ENCODE results near the gene CILP.
"Not testable (repeated sequence)": the region's sequence is repeated elsewhere in the genome, so short reads cannot be mapped to it uniquely, and the experiment has no call there.

The CILP gene, protein sequence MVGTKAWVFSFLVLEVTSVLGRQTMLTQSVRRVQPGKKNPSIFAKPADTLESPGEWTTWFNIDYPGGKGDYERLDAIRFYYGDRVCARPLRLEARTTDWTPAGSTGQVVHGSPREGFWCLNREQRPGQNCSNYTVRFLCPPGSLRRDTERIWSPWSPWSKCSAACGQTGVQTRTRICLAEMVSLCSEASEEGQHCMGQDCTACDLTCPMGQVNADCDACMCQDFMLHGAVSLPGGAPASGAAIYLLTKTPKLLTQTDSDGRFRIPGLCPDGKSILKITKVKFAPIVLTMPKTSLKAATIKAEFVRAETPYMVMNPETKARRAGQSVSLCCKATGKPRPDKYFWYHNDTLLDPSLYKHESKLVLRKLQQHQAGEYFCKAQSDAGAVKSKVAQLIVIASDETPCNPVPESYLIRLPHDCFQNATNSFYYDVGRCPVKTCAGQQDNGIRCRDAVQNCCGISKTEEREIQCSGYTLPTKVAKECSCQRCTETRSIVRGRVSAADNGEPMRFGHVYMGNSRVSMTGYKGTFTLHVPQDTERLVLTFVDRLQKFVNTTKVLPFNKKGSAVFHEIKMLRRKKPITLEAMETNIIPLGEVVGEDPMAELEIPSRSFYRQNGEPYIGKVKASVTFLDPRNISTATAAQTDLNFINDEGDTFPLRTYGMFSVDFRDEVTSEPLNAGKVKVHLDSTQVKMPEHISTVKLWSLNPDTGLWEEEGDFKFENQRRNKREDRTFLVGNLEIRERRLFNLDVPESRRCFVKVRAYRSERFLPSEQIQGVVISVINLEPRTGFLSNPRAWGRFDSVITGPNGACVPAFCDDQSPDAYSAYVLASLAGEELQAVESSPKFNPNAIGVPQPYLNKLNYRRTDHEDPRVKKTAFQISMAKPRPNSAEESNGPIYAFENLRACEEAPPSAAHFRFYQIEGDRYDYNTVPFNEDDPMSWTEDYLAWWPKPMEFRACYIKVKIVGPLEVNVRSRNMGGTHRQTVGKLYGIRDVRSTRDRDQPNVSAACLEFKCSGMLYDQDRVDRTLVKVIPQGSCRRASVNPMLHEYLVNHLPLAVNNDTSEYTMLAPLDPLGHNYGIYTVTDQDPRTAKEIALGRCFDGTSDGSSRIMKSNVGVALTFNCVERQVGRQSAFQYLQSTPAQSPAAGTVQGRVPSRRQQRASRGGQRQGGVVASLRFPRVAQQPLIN

DNA sequence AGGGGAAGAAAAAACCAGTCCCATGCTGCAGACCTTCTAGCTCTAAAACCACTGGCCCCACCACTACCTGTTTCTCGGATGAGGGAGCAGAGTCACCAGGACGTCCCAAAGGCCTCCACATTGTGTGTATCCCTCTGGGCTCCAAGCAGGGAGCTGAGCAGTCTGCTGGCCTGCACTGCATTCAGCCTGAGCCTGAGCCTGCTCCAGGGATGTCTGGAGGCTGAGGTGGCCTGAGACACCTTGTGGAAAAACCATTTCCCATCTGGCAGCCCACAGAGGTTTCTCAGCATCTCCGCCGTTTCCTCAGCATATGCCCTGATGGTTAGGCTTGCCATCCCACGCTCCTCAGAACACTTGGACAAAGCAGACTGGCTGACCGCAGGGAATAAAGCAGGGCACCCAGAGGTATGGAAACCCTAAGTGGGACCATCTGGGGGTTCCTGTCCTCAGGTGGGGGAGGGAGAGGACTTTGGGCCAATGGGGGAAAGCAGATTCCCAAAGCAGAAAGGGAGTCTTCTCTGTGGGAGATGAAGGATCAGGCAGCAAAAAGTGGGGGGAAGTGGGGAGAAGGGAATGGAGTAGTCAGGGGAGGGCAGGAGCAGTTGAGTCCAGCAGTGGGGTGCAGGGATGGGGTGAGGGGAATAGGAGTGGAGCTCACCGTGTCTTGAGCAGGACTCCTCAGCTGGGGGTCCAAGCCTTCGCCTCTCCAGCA, at the start of gene CILP:
Gene CILP (minus strand): TSS at position 704 of the 712 bp plus-strand sequence. CDS start 1,718 bp downstream, outside the sequence.
- no peak for DNase-seq (ENCODE audit: low read depth)

DNA sequence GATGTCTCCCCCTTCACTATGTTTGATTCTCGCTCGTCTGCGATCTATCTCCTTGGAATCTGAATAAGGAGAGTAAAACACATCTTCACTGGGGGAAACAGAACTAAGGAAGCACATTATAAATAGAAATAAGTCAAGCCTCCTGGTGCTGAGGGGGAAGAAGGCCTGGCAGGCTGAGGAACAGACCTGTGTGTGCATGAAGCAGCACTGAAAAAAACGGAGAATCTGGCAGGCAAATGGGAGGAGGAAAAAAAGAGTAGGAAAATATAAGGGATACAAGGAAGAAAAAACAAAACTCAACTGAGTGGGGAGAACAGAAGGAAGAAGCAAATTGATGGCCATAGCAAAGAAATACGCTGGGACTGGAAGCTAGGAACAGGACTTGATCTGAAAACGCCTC, 49.7 kb upstream of the CILP start:
- no peak for DNase-seq (ENCODE audit: low read depth)

DNA sequence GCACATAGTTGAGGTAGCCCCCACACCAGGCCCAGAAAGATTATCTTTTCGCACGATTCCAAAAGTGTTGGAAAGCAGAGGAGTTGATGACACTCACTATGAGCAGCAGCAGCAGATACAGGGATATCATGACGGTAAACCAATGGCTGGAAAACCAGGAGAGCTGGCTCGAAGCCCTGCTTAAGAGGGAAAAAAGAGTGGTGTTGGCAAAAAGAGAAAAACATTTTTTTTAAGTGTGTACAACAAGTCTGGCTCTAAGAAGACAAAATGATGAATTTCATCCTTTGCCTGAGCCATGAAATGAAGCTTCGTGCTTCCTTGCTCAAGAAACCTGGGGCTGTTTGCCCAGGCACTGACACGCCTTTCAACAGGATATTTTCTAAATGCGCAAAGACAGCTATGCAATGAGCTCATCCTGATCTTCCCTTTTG, 48.1 kb upstream of the CILP start:
- no peak for DNase-seq (ENCODE audit: low read depth)

DNA sequence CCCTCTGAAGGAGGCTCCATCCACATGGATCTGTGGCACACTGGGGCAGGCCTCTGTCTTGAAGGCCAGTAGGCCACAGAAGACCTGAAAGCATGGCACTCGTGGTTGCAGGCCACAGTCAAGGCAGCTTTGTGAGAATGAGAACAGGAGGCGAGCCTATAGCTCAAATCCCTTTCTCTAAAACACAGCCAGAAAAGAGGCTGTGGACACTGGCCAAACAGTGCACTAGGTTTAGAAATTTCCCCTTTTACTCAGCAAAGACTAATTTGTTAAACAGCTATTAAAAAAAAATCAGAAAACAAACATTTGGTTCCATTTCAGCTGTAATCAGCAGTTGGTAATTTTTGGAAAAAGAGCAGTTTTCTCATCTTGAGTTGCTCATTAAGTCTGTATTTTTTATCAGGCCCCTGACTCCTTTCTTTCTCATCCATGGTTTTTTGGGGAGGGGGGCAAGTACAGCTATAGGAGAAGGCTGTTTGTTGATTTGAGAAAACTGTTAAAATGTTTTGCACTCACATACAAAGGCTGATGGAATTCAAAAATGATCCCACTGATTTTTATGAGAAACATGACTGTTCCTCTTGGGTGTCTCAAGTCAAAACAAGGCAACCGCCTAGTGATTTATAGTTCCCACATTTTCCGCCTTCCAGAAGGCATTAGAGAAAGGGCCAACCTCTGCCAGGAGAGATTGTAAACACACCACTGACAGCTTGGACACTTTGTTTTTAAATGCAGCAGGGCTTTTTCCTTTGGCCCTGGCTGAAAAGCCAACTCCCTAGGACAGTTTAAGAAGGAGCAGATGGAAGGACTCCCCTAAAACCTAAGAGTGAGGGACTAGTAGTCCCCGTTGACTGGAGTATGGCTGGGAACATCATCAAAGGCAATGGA, 47.3 kb upstream of the CILP start:
- no peak for DNase-seq (ENCODE audit: low read depth)

DNA sequence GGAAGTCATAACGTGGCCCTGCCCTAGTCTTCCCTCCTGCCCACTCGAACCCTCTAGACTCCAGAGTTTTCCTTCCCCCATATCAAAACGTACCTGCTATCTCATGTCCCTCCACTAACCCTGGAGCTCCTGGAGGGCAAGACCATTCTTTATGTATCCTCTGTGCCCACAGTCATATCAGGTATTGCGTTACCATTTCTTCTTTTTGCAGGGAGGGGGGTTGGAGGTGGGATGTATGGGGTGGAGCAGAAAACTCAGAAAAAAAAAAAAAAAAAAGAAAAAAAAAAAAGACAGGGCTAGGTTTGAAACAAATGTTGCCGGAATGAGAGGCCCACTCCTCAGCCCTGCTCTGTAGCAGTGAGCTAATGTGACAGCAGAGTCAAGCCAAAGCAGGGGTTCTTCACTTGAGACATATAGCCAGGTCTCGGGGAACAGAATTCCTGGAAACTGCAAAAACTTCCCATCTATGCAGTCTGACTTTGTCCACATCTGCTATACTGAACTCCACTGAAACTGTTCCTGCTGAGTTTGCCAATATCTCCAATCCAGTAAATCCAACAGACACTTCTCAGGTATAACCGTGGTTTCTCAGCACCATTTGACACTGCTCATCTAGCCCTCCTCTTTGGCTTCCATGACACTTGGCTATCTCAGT, 44.3 kb upstream of the CILP start:
- no peak for DNase-seq (ENCODE audit: low read depth)

DNA sequence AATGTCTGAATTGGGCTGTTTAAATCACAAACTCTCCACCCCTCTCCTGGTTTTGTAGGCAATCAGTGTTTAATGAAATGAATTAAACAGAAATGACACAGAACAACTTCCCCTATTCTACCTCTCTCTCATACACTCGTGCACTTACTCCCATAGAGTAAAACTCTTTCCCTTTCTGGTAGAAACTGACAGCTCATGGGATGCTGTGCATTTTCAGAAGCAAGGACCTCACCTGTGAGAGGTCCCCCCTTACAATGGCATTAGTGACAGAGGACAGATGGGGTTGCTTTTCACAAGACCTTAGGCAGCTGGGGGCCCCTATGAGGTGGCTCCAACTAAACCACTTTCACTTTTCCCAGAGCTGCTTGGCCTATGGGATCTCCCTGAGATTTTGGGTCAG, 43.5 kb upstream of the CILP start:
- DNase-seq (ENCODE audit: low read depth) = no peak

DNA sequence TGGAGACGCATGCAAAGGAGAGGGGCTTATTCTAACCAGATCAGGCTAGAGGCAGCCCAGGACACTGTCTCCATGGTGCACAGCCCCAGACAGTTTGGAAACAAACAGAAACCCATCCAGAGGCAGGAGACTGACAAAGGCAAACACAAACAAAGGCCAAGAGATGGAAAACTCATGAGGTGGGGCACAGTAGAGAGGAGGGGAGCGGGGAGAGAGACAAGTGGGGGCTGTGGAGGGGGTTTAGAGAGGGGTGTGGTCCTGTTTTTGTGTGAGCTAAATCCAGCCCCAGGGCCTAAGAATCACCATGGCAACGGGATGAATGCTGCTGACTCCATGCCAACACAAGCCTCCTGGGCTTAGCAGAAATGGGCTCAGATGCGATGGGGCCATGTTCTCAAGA, 43.1 kb upstream of the CILP start:
- no peak for DNase-seq (ENCODE audit: low read depth)

DNA sequence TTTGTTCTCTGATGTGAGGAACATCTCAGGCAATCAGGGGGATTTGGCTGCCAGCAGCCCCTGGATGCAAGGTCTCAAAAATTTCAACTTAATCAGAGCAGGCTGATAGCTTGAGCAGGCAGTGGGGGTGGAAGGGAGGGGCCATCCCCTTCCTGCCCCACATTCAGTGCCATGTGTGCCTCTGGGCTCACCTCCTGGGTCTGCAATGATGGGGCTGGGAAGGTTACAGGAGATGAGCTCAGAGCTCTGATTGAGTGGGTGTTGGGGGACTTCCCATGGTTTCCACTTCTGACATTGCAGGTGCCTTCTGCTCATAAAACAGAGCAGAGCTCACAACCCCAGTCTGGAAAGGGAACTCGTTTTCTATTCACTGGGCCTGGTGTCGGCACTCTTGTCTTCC, 38.4 kb upstream of the CILP start:
- no peak for DNase-seq (ENCODE audit: low read depth)

DNA sequence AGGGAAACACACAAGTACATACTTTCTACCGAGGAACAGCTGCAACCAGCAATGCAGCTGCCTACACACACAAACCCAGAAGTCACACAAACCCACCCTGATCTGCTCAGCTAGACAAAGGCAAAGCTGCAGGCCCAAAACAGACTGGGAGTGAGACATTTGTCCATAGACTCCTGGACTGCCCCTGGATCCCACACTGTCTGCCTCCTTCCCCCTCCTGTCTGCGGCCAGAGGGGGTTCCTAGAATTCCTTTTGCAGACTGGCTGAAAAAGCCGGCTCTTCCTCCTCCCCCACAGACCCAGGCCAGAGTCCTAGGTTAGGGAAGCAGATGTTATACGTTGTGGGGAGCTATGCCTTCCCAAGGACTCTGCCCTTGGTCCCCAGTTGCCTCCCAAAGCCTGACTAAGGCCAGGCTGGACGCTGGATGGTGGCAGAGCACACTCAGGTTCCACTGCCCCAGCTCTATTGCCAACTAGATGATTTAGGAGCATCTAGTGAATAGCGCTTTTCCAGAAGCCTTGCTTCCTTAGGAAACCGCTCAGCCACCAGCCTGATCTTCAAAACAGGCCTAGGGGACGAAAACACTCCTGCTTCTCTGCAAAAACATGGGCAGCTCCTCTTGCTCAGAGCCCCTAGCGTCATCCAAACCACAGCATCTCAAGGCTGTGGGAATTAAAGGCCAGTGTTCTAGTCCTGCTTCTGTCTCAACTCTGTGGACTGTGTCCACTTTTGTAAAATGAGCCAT, 37.4 kb upstream of the CILP start:
- DNase-seq (ENCODE audit: low read depth) = no peak

DNA sequence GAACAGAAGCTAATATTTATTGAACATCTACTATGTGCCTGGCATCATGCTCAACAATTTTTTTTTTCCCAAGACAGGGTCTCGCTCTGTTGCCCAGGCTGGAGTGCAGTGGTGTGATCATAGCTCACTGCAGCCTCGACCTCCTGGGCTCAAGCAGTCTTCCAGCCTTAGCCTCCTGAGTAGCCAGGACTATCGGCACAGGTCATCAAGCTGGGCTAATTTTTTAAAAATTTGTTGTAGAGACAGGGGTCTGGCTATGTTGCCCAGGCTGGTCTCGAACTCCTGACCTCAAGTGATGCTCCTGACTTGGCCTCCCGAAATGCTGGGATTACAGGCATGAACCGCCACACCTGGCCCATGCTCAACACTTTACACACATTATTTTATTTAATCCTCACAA, 35.7 kb upstream of the CILP start:
- no peak for DNase-seq (ENCODE audit: low read depth)

DNA sequence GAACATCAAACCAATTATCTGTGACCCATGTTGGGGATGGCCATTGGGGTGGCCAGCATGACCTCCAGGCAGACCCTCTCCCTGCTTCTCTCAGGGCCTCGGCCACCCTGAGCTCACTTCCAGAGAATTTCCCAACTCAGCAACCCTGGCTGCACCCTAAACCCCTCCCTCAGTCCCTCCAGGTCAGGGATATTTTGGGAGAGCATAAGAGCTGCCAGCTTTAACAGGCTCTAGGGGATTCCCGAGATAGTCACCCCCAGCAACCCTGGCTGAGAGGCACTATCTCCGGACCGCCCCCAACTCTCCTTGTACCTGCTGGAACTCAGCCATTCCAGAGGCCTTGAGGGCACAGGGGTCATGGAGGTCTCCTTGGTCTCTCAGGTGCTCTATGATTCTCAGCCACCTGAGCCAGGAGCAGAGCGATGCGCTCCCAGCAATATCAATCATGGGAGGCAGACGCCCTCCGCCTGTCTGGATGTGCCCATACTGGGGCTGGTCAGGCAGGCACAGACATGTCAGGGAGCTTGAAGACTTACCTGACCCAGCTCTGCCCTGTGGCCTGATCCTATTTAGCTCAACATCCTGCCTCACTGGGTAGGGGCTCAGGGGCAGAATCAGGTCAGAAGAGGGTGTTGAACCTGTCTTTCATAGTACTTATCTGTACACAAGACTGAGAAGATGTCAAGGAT, 34.9 kb upstream of the CILP start:
- DNase-seq (ENCODE audit: low read depth) = no peak

DNA sequence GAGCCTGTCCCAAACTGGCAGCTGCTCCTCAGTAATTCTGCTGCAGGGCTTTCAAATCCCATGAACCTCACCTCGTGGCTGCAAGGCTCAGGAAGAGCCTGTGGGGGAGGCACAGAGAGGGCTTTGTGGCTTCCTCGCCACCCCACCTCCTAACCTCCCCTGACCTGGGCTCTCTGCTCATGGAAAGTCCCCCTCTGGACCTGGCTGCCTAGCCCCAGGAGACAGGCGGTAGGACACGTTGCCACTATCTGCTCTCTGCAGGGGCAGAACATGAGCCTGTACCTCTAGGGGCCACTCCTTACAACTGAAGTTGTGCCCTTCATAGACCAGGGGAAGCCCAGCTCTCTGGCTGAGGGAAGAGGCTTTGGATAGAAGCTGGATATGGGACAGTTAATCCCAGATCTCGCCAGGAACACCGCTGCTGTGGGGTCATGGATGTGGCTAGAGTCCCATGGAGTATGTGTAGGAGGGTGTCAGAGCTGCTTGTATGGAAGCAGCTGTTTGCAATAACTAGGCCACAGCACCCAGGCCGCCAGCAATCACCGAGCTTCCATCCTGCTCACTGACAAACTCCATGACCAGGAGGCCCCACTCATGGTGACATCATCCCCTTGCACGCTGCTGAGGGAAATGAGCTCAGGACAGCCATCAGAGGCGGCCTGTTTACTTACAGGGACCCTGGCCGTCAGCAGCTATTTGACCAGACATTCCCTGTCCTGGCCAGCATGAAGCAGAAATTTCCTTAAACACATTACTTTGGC, 34.0 kb upstream of the CILP start:
- DNase-seq (ENCODE audit: low read depth) = no peak

DNA sequence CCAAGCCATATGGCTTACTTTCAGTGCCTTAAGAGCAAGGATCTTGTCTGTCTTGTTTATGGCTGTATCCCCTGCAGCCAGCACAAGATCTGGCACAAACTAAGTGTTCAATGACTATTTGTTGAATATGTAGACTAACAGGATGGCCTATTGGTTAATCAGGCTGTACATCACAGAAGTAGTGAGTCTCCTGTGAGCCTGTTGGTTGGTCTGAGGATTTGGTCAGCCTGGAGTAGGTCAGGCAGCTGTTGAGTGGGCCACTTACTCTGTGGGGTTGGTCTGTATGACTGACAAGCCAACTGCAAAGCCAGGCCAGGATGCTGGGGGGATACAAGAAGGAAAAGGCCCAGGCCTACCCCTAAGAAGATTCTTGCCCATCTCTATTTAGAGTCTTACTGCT, 33.4 kb upstream of the CILP start:
- DNase-seq (ENCODE audit: low read depth) = no peak

DNA sequence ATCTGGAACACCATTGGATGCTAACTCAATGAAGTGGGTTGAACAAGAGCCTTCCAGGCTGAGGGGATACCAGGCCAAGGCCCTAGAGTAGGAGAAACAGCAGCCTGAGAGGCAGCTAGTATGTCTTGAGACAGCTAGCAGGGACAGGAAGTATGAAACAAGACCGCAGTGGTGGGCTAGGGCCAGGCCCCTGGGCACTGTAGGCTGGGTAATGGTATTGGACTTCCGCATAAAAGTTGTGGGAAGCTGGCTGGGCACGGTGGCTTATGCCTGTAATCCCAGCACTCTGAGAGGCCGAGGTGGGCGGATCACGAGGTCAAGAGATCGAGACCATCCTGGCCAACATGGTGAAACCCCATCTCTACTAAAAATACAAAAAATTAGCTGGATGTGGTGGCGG, 25.2 kb upstream of the CILP start:
- not testable (repeated sequence) for DNase-seq (ENCODE audit: low read depth)

DNA sequence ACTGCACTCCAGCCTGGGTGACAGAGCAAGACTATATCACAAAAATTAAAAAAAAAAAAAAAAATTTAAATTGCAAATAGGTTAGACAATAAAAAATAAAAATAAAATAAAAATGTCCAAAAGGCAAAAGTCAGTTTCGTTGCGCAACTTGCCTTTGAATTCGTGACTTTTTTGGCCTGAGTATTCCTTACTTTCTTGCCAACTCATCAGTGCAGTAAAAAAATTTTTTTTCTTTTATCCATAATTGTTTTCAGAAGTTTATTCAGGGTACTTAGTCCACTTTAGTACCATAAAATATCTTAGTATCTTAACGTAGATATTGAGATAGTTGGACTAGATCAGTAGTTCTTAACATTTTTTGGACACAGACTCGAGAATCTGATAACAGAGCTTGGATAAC, 22.4 kb upstream of the CILP start:
- no peak for DNase-seq (ENCODE audit: low read depth)

DNA sequence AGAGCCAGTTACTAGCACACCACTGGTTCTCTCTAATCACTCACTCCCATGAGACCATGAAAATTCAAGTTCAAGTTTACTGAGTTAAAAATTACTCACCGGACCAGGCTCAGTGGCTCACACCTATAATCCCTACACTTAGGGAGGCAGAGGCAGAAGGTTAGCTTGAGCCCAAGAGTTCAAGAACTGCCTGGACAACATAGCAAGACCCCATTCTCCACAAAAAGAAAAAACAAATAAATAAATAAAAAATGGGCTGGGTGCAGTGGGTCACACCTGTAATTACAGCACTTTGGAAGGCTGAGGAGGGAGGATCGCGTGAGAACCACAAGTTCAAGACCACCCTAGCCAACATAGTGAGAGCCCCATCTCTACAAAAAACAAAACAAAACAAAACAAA, 21.2 kb upstream of the CILP start:
- no peak for DNase-seq (ENCODE audit: low read depth)

DNA sequence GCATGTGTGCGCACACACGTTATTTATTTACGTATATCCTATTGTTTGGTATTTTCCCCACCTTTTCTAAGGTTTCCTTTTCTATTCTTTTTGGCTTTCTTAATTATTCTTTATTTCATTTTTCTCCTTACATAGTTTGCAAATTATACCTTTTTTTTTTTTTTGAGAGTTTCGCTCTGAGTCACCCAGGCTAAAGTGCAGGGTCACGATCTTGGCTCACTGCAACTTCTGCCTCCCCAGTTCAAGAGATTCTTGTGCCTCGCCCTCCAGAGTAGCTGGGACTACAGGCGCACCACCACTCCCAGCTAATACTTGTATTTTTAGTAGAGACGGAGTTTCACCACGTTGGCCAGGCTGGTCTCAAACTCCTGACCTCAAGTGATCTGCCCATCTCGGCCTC, 20.0 kb upstream of the CILP start:
- no peak for DNase-seq (ENCODE audit: low read depth)

DNA sequence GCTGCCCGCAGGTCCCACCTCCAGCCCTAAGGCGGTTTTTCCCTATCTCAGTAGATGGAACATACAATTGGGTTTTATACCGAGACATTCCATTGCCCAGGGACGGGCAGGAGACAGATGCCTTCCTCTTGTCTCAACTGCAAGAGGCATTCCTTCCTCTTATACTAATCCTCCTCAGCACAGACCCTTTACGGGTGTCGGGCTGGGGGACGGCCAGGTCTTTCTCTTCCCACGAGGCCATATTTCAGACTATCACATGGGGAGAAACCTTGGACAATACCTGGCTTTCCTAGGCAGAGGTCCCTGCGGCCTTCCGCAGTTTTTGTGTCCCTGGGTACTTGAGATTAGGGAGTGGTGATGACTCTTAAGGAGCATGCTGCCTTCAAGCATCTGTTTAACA, 15.6 kb upstream of the CILP start:
- not testable (repeated sequence) for DNase-seq (ENCODE audit: low read depth)

All from stimulated activated CD8-positive, alpha-beta memory T cell treated with anti-CD3 and anti-CD28 coated beads, Interleukin-15, amount 100 ng/mL, for 24 hours (primary cell).